Testis (tissue), 3 donors: Measurements from ENCODE around the gene ABHD5. TPM values are rescaled to one million over a fixed set of nuclear protein-coding genes. Genes with fewer than 3 reads are reported as not detected.

Experiments
- DNase-seq: peaks from one replicate; pipeline ENCODE4 v3.0.0-alpha.2; 2019
- H3K27ac ChIP-seq, 2 donors: fragments of 200-600 bp; sonication (generic); one replicate each; pipeline ENCODE4 v1.5.1; 2019
- H3K27me3 ChIP-seq: fragments of 200-600 bp; sonication (generic); one replicate; pipeline ENCODE4 v1.5.1; 2019
- H3K36me3 ChIP-seq: fragments of 200-600 bp; sonication (generic); one replicate; pipeline ENCODE4 v1.5.1; 2017; ENCODE audit warnings: low read depth; ENCODE audit errors: missing control alignments
- H3K4me1 ChIP-seq: fragments of 200-600 bp; sonication (generic); one replicate; pipeline ENCODE4 v1.5.1; 2019
- H3K4me3 ChIP-seq, 2 donors: fragments of 200-600 bp; sonication (generic); one replicate each; pipeline ENCODE4 v1.5.1; 2017 to 2019
- H3K9me3 ChIP-seq: fragments of 200-600 bp; sonication (generic); one replicate; pipeline ENCODE4 v1.5.1; 2017
- POLR2A ChIP-seq: fragments of 450-650 bp; IDR thresholded peaks from one replicate; pipeline ENCODE4 v1.6.1; 2017; ENCODE audit warnings: antibody characterized with exemption, mild to moderate bottlenecking, moderate library complexity
- WGBS, 2 donors: methylation state at CpG; one replicate each; pipeline ENCODE4 v1.1.5; 2018; 5-methylcytosine and 5-hydroxymethylcytosine counted together
- intact Hi-C: fragments of 100-400 bp; cut with DNase I; formaldehyde crosslinking; loops from one replicate; pipeline ENCODE4 v1.15.1; 2023; ENCODE audit warnings: low total_unique reads
- polyA plus RNA-seq: library from polyadenylated mRNA; stranded (reverse); fragments of 350-450 nt; fragmentation: Illumina TruSeq; extraction: RNeasy Lipid Tissue Mini Kit (QIAGEN cat#74804); gene quantifications from one replicate; pipeline ENCODE4 v1.2.3, GENCODE V29; 2014; ENCODE audit warnings: low read depth, low replicate concordance; ENCODE audit not compliant: insufficient read depth
- total RNA-seq, 2 donors: library from RNA; depleted of rRNA; stranded (reverse); fragments of >200 nt; gene quantifications; one replicate each; pipeline ENCODE4 v1.2.3, GENCODE V29; 2016
- TF ChIP-seq, protein P1 (sequence below), 3 experiments: fragments of 450-650 bp in 2 of 3; fragments of 200-600 bp in 1 of 3; sonication (generic) in 1 of 3; IDR thresholded peaks; one replicate each; pipeline ENCODE4 v1.5.1; 2016 to 2019; ENCODE audit warnings: antibody characterized with exemption in 3 of 3, mild to moderate bottlenecking in 2 of 3, moderate library complexity in 1 of 3

The ABHD5 gene
- total and polyA plus RNA-seq, 3 donors from 2014 or later, result 22.8 to 36.3 (median 25.0) TPM

DNA sequence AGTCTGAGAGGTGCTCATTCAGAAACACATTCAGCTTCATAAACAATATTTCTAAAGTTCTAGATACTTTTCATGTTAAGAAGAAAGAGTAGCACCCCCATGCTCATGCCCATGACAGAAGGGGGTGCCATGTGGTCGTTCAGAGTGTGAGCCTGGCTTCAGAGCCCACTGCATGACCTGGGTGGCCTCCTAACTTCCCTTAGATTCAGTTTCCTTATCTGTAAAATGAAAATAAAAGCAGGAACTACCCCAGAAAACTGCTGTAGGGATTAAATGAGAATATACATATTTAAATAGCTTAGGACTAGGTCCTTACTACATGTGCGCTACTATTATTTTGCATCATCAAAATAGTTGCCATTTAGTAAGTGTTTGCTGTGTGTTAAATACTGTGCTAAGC lies 69.2 kb downstream of the ABHD5 start:
- Histone ChIP-seq H3K27me3 (no peaks in the 10 kb centered on the region), H3K36me3 (no peaks in the 10 kb centered on the region), H3K27ac (no peak overlapping the region), H3K4me1 (no peaks in the 10 kb centered on the region), H3K9me3 (no peaks in the 10 kb centered on the region), H3K4me3 (no peak overlapping the region)
- TF ChIP-seq, protein P1, sequence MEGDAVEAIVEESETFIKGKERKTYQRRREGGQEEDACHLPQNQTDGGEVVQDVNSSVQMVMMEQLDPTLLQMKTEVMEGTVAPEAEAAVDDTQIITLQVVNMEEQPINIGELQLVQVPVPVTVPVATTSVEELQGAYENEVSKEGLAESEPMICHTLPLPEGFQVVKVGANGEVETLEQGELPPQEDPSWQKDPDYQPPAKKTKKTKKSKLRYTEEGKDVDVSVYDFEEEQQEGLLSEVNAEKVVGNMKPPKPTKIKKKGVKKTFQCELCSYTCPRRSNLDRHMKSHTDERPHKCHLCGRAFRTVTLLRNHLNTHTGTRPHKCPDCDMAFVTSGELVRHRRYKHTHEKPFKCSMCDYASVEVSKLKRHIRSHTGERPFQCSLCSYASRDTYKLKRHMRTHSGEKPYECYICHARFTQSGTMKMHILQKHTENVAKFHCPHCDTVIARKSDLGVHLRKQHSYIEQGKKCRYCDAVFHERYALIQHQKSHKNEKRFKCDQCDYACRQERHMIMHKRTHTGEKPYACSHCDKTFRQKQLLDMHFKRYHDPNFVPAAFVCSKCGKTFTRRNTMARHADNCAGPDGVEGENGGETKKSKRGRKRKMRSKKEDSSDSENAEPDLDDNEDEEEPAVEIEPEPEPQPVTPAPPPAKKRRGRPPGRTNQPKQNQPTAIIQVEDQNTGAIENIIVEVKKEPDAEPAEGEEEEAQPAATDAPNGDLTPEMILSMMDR (IDR thresholded peaks at IDR 0.05), result no peak
- TF ChIP-seq POLR2A, result no peak
- WGBS, 2 donors, result 58 to 71% methylated on average over 2 of the region's 2 CpGs
- DNase-seq, result no peak
- intact Hi-C loops, result no loop called here

GRCh38 chr3:43760938-43761337 lies 70.2 kb downstream of the ABHD5 start:
- 87 to 95% methylated on average over 4 of the region's 4 CpGs for WGBS, 2 donors
- no peaks in the 10 kb centered on the region for H3K36me3 ChIP-seq
- H3K4me1 ChIP-seq, result no peaks in the 10 kb centered on the region
- no peaks in the 10 kb centered on the region for H3K27me3 ChIP-seq
- intact Hi-C loops, result no loop called here
- no peak overlapping the region for H3K4me3 ChIP-seq
- TF ChIP-seq, protein P1 (IDR thresholded peaks at IDR 0.05), result no peak
- TF ChIP-seq POLR2A, result no peak
- no peak overlapping the region for H3K27ac ChIP-seq
- DNase-seq, result no peak
- no peaks in the 10 kb centered on the region for H3K9me3 ChIP-seq

GRCh38 chr3:43762451-43762850 lies 71.7 kb downstream of the ABHD5 start:
- 56 to 75% methylated on average over 6 of the region's 6 CpGs for WGBS, 2 donors
- no peaks in the 10 kb centered on the region for H3K4me1 ChIP-seq

DNA sequence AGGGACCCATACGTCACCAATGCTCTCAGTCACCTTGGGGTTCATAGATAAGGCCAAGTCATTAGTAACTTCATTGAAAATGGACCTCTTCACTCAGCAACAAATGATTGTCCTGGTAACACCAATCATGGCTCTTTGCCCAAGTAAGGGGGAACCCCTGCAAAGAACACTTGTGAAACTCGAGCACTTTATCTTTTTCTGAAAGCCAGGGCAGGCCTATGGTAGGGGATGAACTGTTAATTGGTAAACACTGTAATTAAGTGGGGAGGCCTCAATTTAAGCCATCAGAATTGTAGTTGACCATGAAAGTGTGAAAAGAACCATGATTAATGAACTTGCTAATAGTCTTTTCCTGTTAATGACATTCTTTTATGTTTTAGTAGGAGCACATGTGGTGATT lies 73.3 kb downstream of the ABHD5 start:
- Histone ChIP-seq H3K4me3 (no peak overlapping the region), H3K36me3 (no peaks in the 10 kb centered on the region), H3K9me3 (no peaks in the 10 kb centered on the region), H3K27ac (no peak overlapping the region), H3K27me3 (no peaks in the 10 kb centered on the region), H3K4me1 (peaks cover 2% of the 10 kb centered on the region)
- WGBS, 2 donors, result 81 to 88% methylated on average over 2 of the region's 2 CpGs
- intact Hi-C loops, result no loop called here
- DNase-seq, result no peak
- no peak for TF ChIP-seq POLR2A
- TF ChIP-seq, protein P1 (IDR thresholded peaks at IDR 0.05), result no peak

More at GRCh38 chr3:43762451-43762850, 71.7 kb downstream of the ABHD5 start:
- H3K27me3 ChIP-seq, result no peaks in the 10 kb centered on the region
- intact Hi-C loops, result no loop called here
- H3K4me3 ChIP-seq, result no peak overlapping the region
- no peak for DNase-seq
- H3K9me3 ChIP-seq, result no peaks in the 10 kb centered on the region
- H3K36me3 ChIP-seq, result no peaks in the 10 kb centered on the region
- no peak for TF ChIP-seq POLR2A
- TF ChIP-seq, protein P1 (IDR thresholded peaks at IDR 0.05), result no peak
- H3K27ac ChIP-seq, result no peak overlapping the region

- no peak for DNase-seq
- WGBS, 2 donors, result 87 to 93% methylated on average over 2 of the region's 2 CpGs
- H3K27me3 ChIP-seq, result no peaks in the 10 kb centered on the region
- H3K27ac ChIP-seq, result no peak overlapping the region
- no peaks in the 10 kb centered on the region for H3K9me3 ChIP-seq
- H3K36me3 ChIP-seq, result no peaks in the 10 kb centered on the region
- no peak for TF ChIP-seq POLR2A
- TF ChIP-seq, protein P1 (IDR thresholded peaks at IDR 0.05), result no peak
- peaks cover 5% of the 10 kb centered on the region for H3K4me1 ChIP-seq
- no peak overlapping the region for H3K4me3 ChIP-seq
- intact Hi-C loops, result no loop called here
Measured at GRCh38 chr3:43764471-43764870, 73.7 kb downstream of the ABHD5 start.
